M059J (cell line): Measurements from ENCODE around the gene KRT26. TPM values are rescaled to one million over a fixed set of nuclear protein-coding genes. Genes with fewer than 3 reads are reported as not detected.

ENCODE experiments used
- DNase-seq: peaks from one replicate; pipeline ENCODE4 v3.0.0-alpha.2; 2012; ENCODE audit warnings: low read depth
- total RNA-seq: library from RNA; depleted of rRNA; stranded (reverse); fragments of >200 nt; shearing (Covaris generic); gene quantifications from 2 replicates; pipeline ENCODE4 v1.2.3, GENCODE V29; 2014; rRNA removed

Gene KRT26
- total RNA-seq, 1 experiment from 2014 or later = not detected

GRCh38 chr17:40727447-40728231 lies 44.4 kb downstream of the KRT26 start:
- DNase-seq = peak; percentile 87

- peak; percentile 25 for DNase-seq
Observed at GRCh38 chr17:40726919-40727318, 45.1 kb downstream of the KRT26 start.

- peak; percentile 62 for DNase-seq
Observed at GRCh38 chr17:40724656-40725055, 47.3 kb downstream of the KRT26 start.

- DNase-seq = peak; percentile 8
Observed at GRCh38 chr17:40722241-40722640, 49.8 kb downstream of the KRT26 start.

- DNase-seq = no peak
Observed at GRCh38 chr17:40720899-40721298, 51.1 kb downstream of the KRT26 start.

- DNase-seq = no peak
Observed at GRCh38 chr17:40718930-40719329, 53.1 kb downstream of the KRT26 start.

- DNase-seq = no peak
Observed at GRCh38 chr17:40717776-40718175, 54.2 kb downstream of the KRT26 start.

Other genes starting within 250 kb of the KRT26 start
- not detected in 2 replicates for gene CCR7, start 206.7 kb downstream of the KRT26 start, total RNA-seq
- gene SMARCE1, start 124.4 kb downstream of the KRT26 start, total RNA-seq = 60.9 and 95.0 TPM in 2 replicates
- 0.07 TPM in 1 of 2 replicates, not detected in the other for gene KRT222, start 107.0 kb downstream of the KRT26 start, total RNA-seq
- not detected in 2 replicates for gene KRT24, start 68.4 kb downstream of the KRT26 start, total RNA-seq
- not detected in 2 replicates for gene KRT25, start 16.9 kb downstream of the KRT26 start, total RNA-seq
- gene KRT27, start 10.3 kb upstream of the KRT26 start, total RNA-seq = not detected in 2 replicates
- not detected in 2 replicates for gene KRT28, start 27.8 kb upstream of the KRT26 start, total RNA-seq
- 42.0 and 66.9 TPM in 2 replicates for gene KRT10, start 50.4 kb upstream of the KRT26 start, total RNA-seq
- not detected in 2 replicates for gene KRT12, start 95.0 kb upstream of the KRT26 start, total RNA-seq
- 0.17 TPM in 1 of 2 replicates, not detected in the other for gene KRT20, start 113.0 kb upstream of the KRT26 start, total RNA-seq
- not detected in 2 replicates for gene KRT23, start 165.4 kb upstream of the KRT26 start, total RNA-seq
- 0.20 TPM in 1 of 2 replicates, not detected in the other for gene KRT39, start 194.7 kb upstream of the KRT26 start, total RNA-seq
- gene KRT40, start 212.1 kb upstream of the KRT26 start, total RNA-seq = not detected in 2 replicates
- gene KRTAP3-3, start 222.0 kb upstream of the KRT26 start, total RNA-seq = 0.22 TPM in 1 of 2 replicates, not detected in the other
- gene KRTAP3-2, start 227.7 kb upstream of the KRT26 start, total RNA-seq = not detected in 2 replicates
- 0.64 and 0.71 TPM in 2 replicates for gene KRTAP3-1, start 236.9 kb upstream of the KRT26 start, total RNA-seq